C4-2B (cell line): ENCODE measurements around the gene CHCHD10.

ENCODE experiments used
- H3K27ac ChIP-seq: fragments of 450-650 bp; 2 replicates; pipeline ENCODE4 v1.5.1; 2017
- CTCF ChIP-seq: fragments of 450-650 bp; conservative IDR thresholded peaks from 2 replicates; pipeline ENCODE4 v1.5.1; 2017; ENCODE audit warnings: mild to moderate bottlenecking
- ZFX ChIP-seq: fragments of 450-650 bp; IDR thresholded peaks from 2 replicates; pipeline ENCODE4 v1.6.1; 2017

The CHCHD10 gene

GRCh38 chr22:23791738-23792645, 24.2 kb upstream of the CHCHD10 start:
- no peak overlapping the region for H3K27ac ChIP-seq
- TF ChIP-seq ZFX = no peak
- no peak for TF ChIP-seq CTCF

DNA sequence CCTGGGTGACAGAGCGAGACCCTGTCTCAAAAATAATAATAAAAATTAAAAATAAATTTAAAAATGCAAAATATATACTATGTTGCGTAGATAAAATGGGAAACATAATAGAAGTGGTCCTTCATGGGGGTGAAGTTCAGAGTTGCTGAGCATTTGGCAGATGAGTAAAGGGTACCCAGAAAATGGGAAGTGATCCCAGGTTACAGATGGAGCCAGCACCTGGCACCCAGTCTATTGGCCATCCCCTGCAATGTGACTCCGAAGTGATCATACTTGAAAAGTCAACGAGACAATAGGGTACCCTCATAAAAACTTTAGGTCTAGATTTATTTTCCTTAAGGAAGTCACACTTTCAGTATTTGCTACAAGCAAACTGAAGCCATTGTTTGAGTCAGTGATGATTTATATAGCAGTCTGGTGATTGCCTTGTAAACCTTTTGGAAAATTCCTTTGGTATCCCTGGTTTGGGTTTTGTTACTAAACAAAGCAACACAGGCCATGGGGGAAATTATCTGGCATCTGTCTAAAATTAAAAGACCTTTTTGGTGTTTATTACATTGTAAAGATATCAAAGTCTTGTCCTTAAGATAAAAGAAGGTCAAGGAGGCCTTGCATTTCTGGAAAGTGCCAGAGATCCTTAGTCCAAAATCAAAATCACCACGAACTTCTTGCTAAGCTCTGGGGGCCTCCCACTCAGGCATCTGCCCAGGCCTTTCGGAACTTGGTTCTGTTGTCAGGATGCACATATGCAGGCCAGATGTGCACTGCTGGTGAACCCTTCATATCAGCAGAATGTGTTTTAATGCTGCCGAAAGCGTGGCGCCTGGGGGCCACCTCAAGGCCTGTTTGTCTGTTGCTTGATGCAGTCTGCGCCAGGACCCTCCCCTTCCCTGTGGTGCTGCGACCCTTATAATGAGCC, 23.3 kb upstream of the CHCHD10 start:
- H3K27ac ChIP-seq = no peak overlapping the region
- TF ChIP-seq CTCF = no peak
- no peak for TF ChIP-seq ZFX

DNA sequence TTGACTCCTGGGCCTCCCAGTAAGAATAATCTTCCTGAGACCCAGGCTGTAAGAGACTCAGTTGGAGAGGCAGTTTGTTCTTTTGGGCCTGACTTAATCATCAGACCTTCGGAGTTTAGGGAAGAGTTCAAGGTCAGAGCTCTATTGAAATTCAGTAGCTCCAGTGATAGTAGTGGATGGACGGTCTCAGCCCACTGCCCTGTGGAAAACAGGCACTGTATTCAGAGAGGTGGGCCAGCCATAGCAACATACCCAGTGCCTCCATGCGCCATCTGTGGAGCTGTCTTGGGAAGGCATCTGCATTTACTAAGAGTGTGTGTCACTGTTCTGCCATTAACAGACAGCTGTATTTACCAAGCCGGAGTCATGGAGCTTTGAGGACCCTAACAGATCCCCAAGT, 21.9 kb upstream of the CHCHD10 start:
- no peak overlapping the region for H3K27ac ChIP-seq
- TF ChIP-seq CTCF (no peak), ZFX (no peak)

GRCh38 chr22:23789121-23789520, 21.3 kb upstream of the CHCHD10 start:
- H3K27ac ChIP-seq = no peak overlapping the region
- no peak for TF ChIP-seq CTCF
- TF ChIP-seq ZFX = no peak

DNA sequence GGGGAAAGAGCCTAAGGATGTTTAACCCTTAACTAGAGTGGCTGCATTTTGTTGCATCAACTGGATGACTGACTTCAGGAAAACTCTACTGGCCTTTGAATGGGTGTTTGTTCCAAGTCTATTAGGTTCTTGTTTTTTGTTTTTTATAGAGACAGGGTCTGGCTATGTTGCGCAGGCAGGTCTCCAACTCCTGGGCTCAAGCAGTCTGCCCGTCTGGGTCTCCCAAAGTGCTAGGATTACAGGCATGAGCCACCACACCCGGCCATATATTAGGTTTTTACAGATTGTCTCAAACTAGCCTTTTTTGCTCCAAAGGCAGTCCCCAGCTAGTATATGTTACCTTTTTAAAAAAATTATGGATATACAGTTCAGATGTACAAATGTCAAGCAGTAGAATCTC, 20.1 kb upstream of the CHCHD10 start:
- no peak for TF ChIP-seq ZFX
- no peak for TF ChIP-seq CTCF
- peak overlapping the region; percentile 87 for H3K27ac ChIP-seq

DNA sequence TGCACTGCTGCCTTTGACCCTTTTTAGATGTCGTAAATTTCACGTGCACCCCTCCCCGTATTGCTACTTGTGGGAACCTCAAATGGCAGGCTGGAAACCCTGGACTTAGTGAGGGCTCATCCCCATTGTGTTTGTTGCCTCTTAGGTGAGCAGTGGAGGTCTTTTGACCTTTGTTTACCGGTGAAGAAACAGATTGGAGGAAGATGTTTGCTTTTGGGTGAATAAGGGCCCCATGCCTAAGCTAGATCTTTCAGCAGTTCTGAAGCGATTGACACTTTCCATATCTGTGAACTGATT, 19.8 kb upstream of the CHCHD10 start:
- TF ChIP-seq ZFX = no peak
- no peak for TF ChIP-seq CTCF
- H3K27ac ChIP-seq = peak overlapping the region; percentile 87
